Epithelial cell of proximal tubule (primary cell): Measurements from ENCODE around the gene LCMT1. TPM values are rescaled to one million over a fixed set of nuclear protein-coding genes. Genes with fewer than 3 reads are reported as not detected.

Source experiments
- DNase-seq: peaks from one replicate; pipeline ENCODE4 v3.0.0-alpha.2; 2011; ENCODE audit warnings: low read depth
- H3K4me3 ChIP-seq: 2 replicates; pipeline ENCODE4 v1.5.1; 2011; ENCODE audit warnings: low read depth, mild to moderate bottlenecking, low read length
- CTCF ChIP-seq: conservative IDR thresholded peaks from 2 replicates; pipeline ENCODE4 v1.5.1; 2012; ENCODE audit warnings: low read depth, mild to moderate bottlenecking, low read length
- total RNA-seq: library from RNA; depleted of rRNA; stranded (reverse); fragments of >200 nt; gene quantifications from 2 replicates; pipeline ENCODE4 v1.2.3, GENCODE V29; 2015

Gene LCMT1
- total RNA-seq, 1 donor from 2014 or later, result 56.9 TPM

- TF ChIP-seq CTCF, result no peak
- H3K4me3 ChIP-seq, result no peak overlapping the region
These were observed 102.3 kb downstream of the LCMT1 start for GRCh38 chr16:25213709-25214397.

GRCh38 chr16:25217112-25217511 lies 105.6 kb downstream of the LCMT1 start:
- no peak for TF ChIP-seq CTCF
- DNase-seq, result no peak
- no peak overlapping the region for H3K4me3 ChIP-seq

More at GRCh38 chr16:25213709-25214397, 102.3 kb downstream of the LCMT1 start:
- DNase-seq, result no peak

- H3K4me3 ChIP-seq, result no peak overlapping the region
- TF ChIP-seq CTCF, result no peak
- no peak for DNase-seq
These were observed 106.4 kb downstream of the LCMT1 start for GRCh38 chr16:25217921-25218320.

GRCh38 chr16:25219070-25219737 lies 107.7 kb downstream of the LCMT1 start:
- DNase-seq, result no peak
- no peak for TF ChIP-seq CTCF
- H3K4me3 ChIP-seq, result no peak overlapping the region

GRCh38 chr16:25222959-25223358 lies 111.4 kb downstream of the LCMT1 start:
- DNase-seq, result no peak
- TF ChIP-seq CTCF, result no peak
- H3K4me3 ChIP-seq, result no peak overlapping the region

GRCh38 chr16:25223964-25224363 lies 112.4 kb downstream of the LCMT1 start:
- no peak for DNase-seq
- no peak overlapping the region for H3K4me3 ChIP-seq
- no peak for TF ChIP-seq CTCF
